GM21529 (cell line): ENCODE results near the gene PEF1.

Experiments used
- ATAC-seq: cut with Tn5 transposase; IDR thresholded peaks from one replicate; pipeline ENCODE4 v1.9.1; 2021; ENCODE audit not compliant: unreplicated experiment

PEF1 gene

DNA sequence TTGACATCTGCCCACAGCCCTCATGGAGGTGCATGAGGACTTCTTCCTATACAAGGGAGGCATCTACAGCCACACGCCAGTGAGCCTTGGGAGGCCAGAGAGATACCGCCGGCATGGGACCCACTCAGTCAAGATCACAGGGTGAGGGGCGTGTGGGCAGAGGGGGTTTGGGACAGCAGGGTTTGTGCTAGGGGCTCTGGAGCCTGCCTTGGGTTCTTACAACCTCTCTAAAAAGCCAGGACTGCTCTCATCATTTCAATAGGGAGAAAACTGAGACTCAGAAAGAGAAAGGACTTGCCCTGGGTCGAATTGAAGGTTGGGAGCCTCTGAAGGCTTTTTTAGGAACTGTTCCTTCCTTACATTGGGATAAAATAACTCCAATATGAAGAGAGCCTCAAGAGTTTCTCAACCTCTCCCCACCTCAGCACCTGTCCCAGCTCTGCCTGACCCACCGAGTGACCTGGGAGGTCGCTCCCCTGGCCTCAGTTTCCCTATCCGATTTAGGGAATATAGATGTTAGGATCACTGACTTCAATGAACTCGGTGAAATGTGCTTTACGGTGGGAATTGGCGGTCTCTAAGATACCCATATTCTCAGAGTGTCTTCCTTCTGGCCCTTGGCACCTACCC is 58.8 kb downstream of the PEF1 start:
- no peak for ATAC-seq

- no peak for ATAC-seq
Measured at GRCh38 chr1:31584869-31585735, 59.6 kb downstream of the PEF1 start.

- ATAC-seq, result no peak
Measured at GRCh38 chr1:31583995-31584868, 60.4 kb downstream of the PEF1 start.

DNA sequence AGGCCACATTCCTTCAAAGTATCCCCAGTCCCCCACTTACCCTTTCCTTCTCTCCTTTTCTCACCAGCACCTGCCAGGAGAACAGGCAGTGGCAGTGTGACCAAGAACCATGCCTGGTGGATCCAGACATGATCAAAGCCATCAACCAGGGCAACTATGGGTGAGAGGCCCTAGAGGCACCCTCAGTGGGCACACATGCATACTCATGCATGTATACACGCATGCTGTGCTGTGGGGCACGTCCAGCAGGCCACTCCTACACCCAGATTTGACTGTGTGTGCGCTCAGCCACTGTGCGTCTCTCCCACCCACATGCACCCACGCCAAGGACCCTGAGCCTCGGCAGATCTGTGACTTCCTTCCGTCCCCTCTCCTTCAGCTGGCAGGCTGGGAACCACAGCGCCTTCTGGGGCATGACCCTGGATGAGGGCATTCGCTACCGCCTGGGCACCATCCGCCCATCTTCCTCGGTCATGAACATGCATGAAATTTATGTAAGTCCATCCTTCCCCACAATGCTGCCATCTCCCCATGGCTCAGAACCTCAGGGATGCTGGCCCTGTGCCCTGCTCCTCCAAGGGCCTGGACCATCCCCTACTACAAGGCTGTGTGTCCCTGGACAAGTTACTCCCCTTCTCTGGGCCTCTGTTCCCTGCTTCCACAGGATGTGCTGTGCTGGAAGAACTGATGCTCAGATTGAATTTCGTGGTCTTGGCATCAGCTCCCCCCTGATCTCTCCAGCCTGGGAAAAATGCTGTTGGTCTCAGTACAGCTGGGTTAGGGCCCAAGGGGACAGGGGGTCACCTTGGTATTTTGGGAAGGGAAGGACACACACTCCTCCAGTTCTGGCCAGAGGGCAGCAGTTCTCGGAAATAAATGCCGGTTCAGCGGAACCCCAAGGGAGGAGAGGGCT is 61.3 kb downstream of the PEF1 start:
- no peak for ATAC-seq

DNA sequence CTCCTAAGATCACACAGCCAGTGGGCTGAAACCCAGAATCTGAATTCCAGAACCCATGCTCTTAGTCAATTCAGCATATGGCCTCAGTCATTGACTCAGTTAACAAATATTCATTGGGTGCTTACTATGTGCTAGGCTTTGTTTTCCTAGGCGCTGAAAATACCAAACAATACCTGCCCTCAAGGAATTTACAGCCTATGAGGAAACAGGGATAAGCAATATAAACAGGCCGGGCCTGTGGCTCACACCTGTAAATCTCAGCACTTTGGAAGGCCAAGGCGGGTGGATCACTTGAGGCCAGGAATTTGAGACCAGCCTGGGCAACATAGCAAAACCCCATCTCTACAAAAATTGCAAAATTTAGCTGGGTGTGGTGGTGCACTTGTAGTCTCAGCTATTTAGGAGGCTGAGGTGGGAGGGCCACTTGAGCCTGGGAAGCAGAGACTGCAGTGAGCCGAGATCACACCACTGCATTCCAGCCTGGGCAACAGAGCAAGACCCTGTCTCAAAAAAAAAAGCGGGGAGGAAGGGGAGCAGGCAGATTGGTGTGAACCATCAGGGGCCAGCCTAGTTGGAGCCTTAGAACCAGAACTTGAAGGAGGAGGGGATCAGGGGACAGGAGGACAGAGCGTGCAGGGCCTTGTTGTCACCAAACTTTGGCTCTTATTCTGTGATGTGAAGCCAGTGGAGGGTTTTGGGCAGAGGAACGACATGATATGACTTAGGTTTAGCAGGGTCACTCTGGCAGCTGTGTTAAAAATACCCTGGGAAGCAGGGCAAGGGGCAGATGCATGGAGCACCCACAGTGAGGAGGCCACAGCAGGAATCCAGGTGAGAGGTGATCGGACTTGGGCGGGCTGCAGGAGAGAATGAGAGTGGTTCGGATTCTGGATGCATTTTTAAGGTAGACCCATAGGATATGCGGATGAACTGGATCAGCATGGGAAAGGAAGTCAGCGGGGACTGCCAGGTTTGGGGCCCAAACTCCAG is 62.6 kb downstream of the PEF1 start:
- no peak for ATAC-seq

- ATAC-seq, result no peak
Measured at GRCh38 chr1:31580891-31581603, 63.6 kb downstream of the PEF1 start.

DNA sequence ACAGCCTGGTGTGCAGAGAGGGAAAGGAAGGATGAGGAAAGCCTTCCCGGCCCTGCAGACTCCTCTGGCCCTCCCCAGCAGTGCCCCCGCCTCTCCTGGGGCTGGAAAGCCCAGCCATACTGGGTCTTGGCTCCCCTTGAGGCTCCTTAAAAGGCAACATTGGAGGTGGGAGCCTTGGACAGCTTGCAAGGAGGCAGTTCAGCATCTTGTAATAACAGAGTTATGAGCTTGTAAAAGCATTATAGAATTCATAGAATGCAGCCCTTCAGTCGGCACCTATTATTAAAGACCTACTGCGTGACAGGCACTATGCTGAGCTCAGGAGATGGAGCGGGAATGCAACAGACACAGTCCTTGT is 64.2 kb downstream of the PEF1 start:
- ATAC-seq, result no peak
